Breast epithelium (tissue), 4 donors: Measurements from ENCODE around the gene YJEFN3. TPM values are rescaled to one million over a fixed set of nuclear protein-coding genes. Genes with fewer than 3 reads are reported as not detected.

Experiments
- DNase-seq, 2 donors: peaks; one replicate each; pipeline ENCODE4 v3.0.0-alpha.2; 2019; ENCODE audit warnings: low spot score in 2 of 2
- H3K27ac ChIP-seq, 2 donors: fragments of 200-600 bp; sonication (generic) in 1 of 2; one replicate each; pipeline ENCODE4 v1.5.1; 2016 to 2019; ENCODE audit warnings: mild to moderate bottlenecking in 1 of 2
- H3K27me3 ChIP-seq, 2 donors: fragments of 200-600 bp; sonication (generic) in 1 of 2; one replicate each; pipeline versions ENCODE4 v1.5.1 to v1.6.0; 2017 to 2019; ENCODE audit warnings: control low read depth in 1 of 2, mild to moderate bottlenecking in 1 of 2
- H3K36me3 ChIP-seq: fragments of 200-600 bp; one replicate; pipeline ENCODE4 v1.5.1; 2019
- H3K4me1 ChIP-seq, 2 donors: fragments of 200-600 bp; sonication (generic); one replicate each; pipeline ENCODE4 v1.5.1; 2016 to 2019; ENCODE audit warnings: control low read depth in 1 of 2
- H3K4me3 ChIP-seq, 3 donors: fragments of 200-600 bp; sonication (generic); 1 replicate in 2 of 3; 2 replicates in 1 of 3; pipeline ENCODE4 v1.5.1; 2016 to 2019; ENCODE audit warnings: mild to moderate bottlenecking in 3 of 3, moderate library complexity in 2 of 3
- H3K9me3 ChIP-seq, 2 donors: fragments of 200-600 bp; sonication (generic) in 1 of 2; one replicate each; pipeline ENCODE4 v1.5.1; 2016 to 2019; ENCODE audit warnings: control low read depth in 1 of 2
- POLR2A ChIP-seq: fragments of 450-650 bp; IDR thresholded peaks from one replicate; pipeline ENCODE4 v1.6.1; 2016; ENCODE audit warnings: antibody characterized with exemption, mild to moderate bottlenecking, moderate library complexity
- POLR2AphosphoS5 ChIP-seq, 3 donors: sonication (generic); formaldehyde crosslinking; IDR thresholded peaks; one replicate each; pipeline ENCODE4 v1.6.1; 2017; ENCODE audit warnings: antibody characterized with exemption in 3 of 3
- intact Hi-C: fragments of 100-400 bp; cut with DNase I; formaldehyde crosslinking; loops from one replicate; pipeline ENCODE4 v1.15.1; 2023; ENCODE audit warnings: low total_unique reads
- total RNA-seq, 3 donors: library from RNA; depleted of rRNA; stranded (reverse); fragments of >200 nt; gene quantifications; one replicate each; pipeline ENCODE4 v1.1.0, GENCODE V29; 2016
- TF ChIP-seq, protein P1 (sequence below), 3 donors: fragments of 450-650 bp; IDR thresholded peaks; one replicate each; pipeline ENCODE4 v1.5.1; 2016 to 2017; ENCODE audit warnings: antibody characterized with exemption in 3 of 3, mild to moderate bottlenecking in 3 of 3, moderate library complexity in 3 of 3

YJEFN3 gene
- total RNA-seq, 3 donors from 2014 or later: 0.88 to 2.0 (median 1.3) TPM

DNA sequence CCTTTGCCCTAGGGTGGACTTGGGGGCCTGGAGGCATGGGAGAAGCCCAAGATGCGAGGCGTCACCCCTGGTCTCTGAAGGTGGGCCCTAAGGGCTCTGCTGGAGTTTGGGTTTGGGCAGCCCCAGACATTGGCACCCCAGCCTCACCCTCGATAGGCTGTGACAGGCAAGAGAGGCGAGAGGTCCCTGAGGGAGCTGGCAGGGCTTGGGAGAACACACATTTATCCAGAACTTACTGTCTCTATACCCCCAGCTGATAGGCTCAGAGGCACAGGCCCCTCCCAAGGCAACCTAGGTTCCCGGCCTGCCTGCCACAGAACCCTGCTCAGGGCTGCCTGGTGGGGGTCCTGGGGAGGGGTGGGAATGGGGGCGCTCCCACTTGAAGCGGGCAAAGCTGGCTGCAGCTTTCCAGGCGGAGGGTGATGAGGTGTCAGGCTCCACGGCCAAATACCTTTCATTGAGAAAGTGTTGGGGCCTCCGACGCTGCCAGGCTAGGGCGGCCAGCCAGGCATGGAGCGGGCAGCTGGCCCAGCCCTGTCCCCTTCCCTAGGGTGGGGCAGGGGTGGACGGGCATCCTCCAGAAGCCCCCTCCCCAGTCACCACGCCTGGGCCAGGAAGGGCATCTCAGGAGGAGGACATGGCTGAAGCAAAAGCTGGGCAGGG lies 19.1 kb downstream of the YJEFN3 start:
- no peaks in the 10 kb centered on the region for H3K4me1 ChIP-seq
- H3K36me3 ChIP-seq: no peaks in the 10 kb centered on the region
- no peaks in the 10 kb centered on the region for H3K9me3 ChIP-seq
- H3K27ac ChIP-seq: no peak overlapping the region
- no peak for TF ChIP-seq POLR2A
- TF ChIP-seq POLR2AphosphoS5 (IDR thresholded peaks at IDR 0.05): no peak
- TF ChIP-seq, protein P1, sequence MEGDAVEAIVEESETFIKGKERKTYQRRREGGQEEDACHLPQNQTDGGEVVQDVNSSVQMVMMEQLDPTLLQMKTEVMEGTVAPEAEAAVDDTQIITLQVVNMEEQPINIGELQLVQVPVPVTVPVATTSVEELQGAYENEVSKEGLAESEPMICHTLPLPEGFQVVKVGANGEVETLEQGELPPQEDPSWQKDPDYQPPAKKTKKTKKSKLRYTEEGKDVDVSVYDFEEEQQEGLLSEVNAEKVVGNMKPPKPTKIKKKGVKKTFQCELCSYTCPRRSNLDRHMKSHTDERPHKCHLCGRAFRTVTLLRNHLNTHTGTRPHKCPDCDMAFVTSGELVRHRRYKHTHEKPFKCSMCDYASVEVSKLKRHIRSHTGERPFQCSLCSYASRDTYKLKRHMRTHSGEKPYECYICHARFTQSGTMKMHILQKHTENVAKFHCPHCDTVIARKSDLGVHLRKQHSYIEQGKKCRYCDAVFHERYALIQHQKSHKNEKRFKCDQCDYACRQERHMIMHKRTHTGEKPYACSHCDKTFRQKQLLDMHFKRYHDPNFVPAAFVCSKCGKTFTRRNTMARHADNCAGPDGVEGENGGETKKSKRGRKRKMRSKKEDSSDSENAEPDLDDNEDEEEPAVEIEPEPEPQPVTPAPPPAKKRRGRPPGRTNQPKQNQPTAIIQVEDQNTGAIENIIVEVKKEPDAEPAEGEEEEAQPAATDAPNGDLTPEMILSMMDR (IDR thresholded peaks at IDR 0.05): no peak
- no peak overlapping the region for H3K4me3 ChIP-seq
- no peak for DNase-seq
- H3K27me3 ChIP-seq: peaks cover 0 to 3% of the 10 kb centered on the region in 2 donors
- intact Hi-C loops: no loop called here

DNA sequence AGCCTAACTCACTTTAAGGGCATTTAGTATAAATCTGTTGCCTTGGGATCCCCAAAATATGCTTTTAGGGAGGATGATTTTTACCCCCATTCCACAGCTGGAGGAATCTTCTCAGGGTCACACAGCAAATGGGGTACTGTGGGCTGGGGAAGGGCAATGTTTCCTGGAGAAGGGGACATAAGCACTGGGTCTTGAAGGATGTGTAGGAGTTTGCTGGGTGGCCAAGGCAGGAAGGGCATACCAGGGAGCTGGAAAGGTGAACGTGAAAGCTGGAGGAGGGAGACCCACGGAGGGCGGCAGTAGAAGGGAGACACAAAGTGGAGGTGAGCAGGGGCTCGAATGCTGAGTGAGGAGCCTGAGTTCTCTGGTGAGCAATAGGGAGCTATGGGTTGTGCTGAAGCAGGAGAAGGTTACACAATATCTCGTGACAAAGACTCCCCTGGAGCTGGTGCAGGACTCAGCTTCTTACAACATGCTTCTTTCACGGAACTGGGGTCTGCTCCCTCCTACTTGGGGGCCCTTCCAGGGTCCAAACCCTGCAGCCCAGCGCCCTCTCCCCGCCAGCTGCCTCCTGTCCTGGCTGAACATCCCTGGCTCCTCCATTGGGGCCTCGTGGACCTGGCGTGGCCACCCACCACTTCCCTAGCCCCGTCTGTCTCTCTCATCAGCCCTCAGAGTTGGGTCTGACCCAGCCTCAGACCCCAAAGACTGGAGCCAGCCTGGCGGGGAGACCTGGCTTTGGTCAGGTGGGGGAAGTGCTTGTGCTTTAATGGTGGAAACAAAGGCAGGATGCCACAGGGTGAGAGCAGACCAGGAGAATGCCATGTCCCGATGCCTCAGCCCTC lies 20.4 kb downstream of the YJEFN3 start:
- no peak overlapping the region for H3K4me3 ChIP-seq
- no peaks in the 10 kb centered on the region for H3K36me3 ChIP-seq
- intact Hi-C loops: no loop called here
- TF ChIP-seq POLR2A (no peak), POLR2AphosphoS5 (IDR thresholded peaks at IDR 0.05) (no peak)
- TF ChIP-seq, protein P1 (IDR thresholded peaks at IDR 0.05): no peak
- H3K27me3 ChIP-seq: peaks cover 0 to 3% of the 10 kb centered on the region in 2 donors
- H3K9me3 ChIP-seq: no peaks in the 10 kb centered on the region
- DNase-seq: no peak
- no peaks in the 10 kb centered on the region for H3K4me1 ChIP-seq
- H3K27ac ChIP-seq: no peak overlapping the region

DNA sequence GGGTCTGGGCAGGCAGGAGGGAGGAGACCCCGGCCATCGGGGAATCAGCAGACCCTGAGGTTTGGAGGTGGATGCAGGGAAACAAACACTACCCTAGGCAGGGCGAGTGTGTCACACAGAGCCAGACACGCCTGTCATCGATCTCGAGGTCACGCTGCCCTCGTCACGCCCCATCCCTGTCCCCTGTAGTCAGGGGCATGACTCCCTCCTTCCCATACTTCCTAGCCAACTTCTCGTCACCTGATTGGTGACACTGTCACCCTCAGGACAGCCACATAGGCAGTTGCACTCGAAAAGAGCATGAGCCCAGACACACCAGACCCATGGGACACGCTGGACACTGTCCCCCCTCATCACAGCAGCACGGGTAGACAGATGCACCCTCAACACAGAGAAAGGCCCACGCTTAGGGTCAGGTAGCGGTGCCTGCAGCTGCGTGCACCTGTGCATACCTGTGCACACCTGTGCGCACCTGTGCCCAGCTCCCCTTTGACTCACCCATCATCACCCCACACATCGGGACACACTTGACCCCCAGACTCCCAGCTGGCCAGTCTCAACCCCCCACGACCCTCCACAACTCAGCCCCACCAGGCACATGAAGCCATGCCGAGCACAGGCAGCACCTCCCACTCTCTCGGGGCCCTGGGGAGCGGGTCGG lies 21.2 kb downstream of the YJEFN3 start:
- H3K27me3 ChIP-seq: peaks cover 0 to 3% of the 10 kb centered on the region in 2 donors
- no peaks in the 10 kb centered on the region for H3K36me3 ChIP-seq
- intact Hi-C loops: no loop called here
- H3K4me3 ChIP-seq: no peak overlapping the region
- no peak overlapping the region for H3K27ac ChIP-seq
- H3K4me1 ChIP-seq: no peaks in the 10 kb centered on the region
- no peak for DNase-seq
- no peaks in the 10 kb centered on the region for H3K9me3 ChIP-seq
- no peak for TF ChIP-seq POLR2AphosphoS5 (IDR thresholded peaks at IDR 0.05)

DNA sequence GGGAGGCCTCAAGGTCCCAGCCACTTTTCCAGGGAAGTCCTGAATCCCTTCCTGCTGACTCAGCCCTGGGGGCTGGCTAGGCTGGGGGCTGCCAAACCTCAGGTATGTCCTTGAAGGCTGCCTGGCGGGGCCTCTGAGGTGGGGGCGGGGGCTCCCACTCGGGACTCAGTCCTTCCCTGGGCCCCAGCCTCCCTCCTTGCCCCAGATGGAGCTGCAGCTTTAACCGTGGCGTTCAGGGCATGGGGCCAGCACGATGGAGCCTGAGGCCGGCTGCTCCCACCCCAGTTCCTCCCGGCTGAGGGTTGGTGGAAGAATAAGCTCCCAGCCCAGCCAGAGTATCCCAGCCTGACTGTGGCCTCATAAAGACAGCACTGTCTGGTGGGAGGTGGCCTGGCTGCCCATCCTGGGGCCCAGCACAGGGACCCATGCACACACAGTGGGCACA lies 21.8 kb downstream of the YJEFN3 start:
- H3K36me3 ChIP-seq: no peaks in the 10 kb centered on the region
- H3K4me1 ChIP-seq: no peaks in the 10 kb centered on the region
- H3K27ac ChIP-seq: no peak overlapping the region
- H3K9me3 ChIP-seq: no peaks in the 10 kb centered on the region
- no peak overlapping the region for H3K4me3 ChIP-seq
- H3K27me3 ChIP-seq: peaks cover 0 to 3% of the 10 kb centered on the region in 2 donors
- TF ChIP-seq, protein P1 (IDR thresholded peaks at IDR 0.05): no peak
- no peak for DNase-seq
- intact Hi-C loops: no loop called here

DNA sequence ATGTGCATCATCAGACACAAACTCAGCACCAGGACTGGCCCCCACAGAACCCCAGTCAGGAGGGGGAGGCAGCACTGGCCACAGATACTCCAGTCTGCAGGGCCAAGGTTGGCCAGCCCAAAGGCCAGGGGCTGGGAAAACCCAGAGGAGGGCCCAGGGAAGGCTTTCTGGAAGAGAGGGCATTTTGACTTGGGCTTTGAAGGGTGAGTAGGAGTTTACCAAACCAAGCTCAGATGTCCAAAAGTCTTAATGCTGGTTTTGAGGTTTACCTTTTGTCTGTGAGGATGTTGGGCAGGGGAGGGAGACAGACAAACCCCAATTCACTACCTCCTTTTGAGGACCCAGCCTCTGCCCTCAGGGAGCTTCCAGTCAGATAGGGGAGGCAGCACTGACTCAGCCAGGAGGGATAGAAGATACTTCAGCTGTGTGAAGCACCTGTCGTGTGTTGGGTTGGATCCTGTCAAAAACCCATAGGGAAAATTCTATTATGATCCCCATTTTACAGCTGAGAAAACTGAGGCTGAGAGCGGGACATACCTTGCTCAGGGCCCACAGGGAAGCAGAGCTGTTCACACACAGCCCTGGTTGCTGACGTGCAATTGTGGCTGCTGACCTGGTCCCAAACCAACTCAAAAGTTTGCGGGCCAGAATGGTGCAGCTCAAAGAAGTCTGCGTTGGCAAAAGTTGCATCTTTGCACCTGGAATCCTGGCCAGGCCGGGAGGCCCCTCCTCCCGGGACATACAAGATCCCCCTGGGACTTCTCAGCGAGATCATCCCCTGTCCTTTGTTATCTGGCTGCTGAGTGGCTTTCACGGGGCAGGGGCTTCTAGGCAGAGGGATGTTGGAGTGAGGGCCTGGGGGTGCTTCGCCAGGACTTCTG lies 22.5 kb downstream of the YJEFN3 start:
- DNase-seq: no peak
- Histone ChIP-seq H3K9me3 (no peaks in the 10 kb centered on the region), H3K4me3 (no peak overlapping the region), H3K36me3 (no peaks in the 10 kb centered on the region), H3K4me1 (no peaks in the 10 kb centered on the region), H3K27me3 (peaks cover 0 to 3% of the 10 kb centered on the region in 2 donors), H3K27ac (no peak overlapping the region)
- intact Hi-C loops: no loop called here
- TF ChIP-seq POLR2A: no peak
- no peak for TF ChIP-seq POLR2AphosphoS5 (IDR thresholded peaks at IDR 0.05)
- TF ChIP-seq, protein P1 (IDR thresholded peaks at IDR 0.05): no peak
